Right lobe of liver (tissue), 6 donors: ENCODE measurements around the gene CLSTN1. TPM values are rescaled to one million over a fixed set of nuclear protein-coding genes. Genes with fewer than 3 reads are reported as not detected.
A peak's percentile ranks its signal among the peaks of the same experiment; 100 is the strongest.

Experiments
- ATAC-seq, 4 donors: fragments of 200-7000 bp; cut with Tn5 transposase; one replicate each; pipeline ENCODE4 v1.9.1; 2020; ENCODE audit warnings: mild to moderate bottlenecking in 4 of 4, moderate library complexity in 4 of 4
- DNase-seq, 3 donors: peaks; one replicate each; pipeline ENCODE4 v3.0.0-alpha.2; 2020
- H3K27ac ChIP-seq, 3 donors: fragments of 200-600 bp; one replicate each; pipeline ENCODE4 v1.8.0; 2022
- H3K27me3 ChIP-seq, 2 donors: fragments of 200-600 bp; one replicate each; pipeline ENCODE4 v1.8.0; 2022
- H3K36me3 ChIP-seq, 4 donors: fragments of 200-600 bp; sonication (generic) in 1 of 4; one replicate each; pipeline versions ENCODE4 v1.5.1 to v1.8.0; 2017 to 2022; ENCODE audit warnings: control low read depth in 1 of 4
- H3K4me1 ChIP-seq, 4 donors: fragments of 200-600 bp; sonication (generic) in 1 of 4; one replicate each; pipeline versions ENCODE4 v1.5.1 to v1.8.0; 2017 to 2022; ENCODE audit warnings: control low read depth in 1 of 4
- H3K4me3 ChIP-seq, 3 donors: fragments of 200-600 bp; one replicate each; pipeline ENCODE4 v1.8.0; 2022
- H3K9me3 ChIP-seq, 4 donors: fragments of 200-600 bp; sonication (generic) in 1 of 4; one replicate each; pipeline versions ENCODE4 v1.5.1 to v1.8.0; 2017 to 2022; ENCODE audit warnings: control low read depth in 1 of 4
- POLR2A ChIP-seq: fragments of 450-650 bp; IDR thresholded peaks from one replicate; pipeline ENCODE4 v1.6.1; 2017; ENCODE audit warnings: antibody characterized with exemption, mild to moderate bottlenecking
- WGBS: methylation state at CpG from one replicate; pipeline ENCODE4 v1.1.6; 2018; ENCODE audit warnings: low coverage, low lambda C conversion rate; ENCODE audit not compliant: insufficient coverage; ENCODE audit errors: missing lambda C conversion rate; 5-methylcytosine and 5-hydroxymethylcytosine counted together
- intact Hi-C, 2 donors: fragments of 100-400 bp; cut with DNase I; formaldehyde crosslinking; loops; one replicate each; pipeline versions ENCODE4 v1.11.2 to v1.14.1; 2022
- total RNA-seq, 6 experiments: library from RNA; depleted of rRNA in 2 of 6; stranded (reverse); fragments of >200 nt in 2 of 6; fragmentation: NEBNext Ultra II Directional in 3 of 6; extraction: Animal tissue kit (Norgen Biotek cat#: 25700) in 3 of 6; gene quantifications; one replicate each; pipeline versions ENCODE4 v1.1.0 to v1.2.4, GENCODE V29; 2016 to 2023
- TF ChIP-seq, protein P1 (sequence below), 4 donors: fragments of 200-600 bp in 3 of 4; fragments of 450-650 bp in 1 of 4; IDR thresholded peaks; one replicate each; pipeline versions ENCODE4 v1.5.1 to v1.8.0; 2016 to 2022; ENCODE audit warnings: antibody characterized with exemption in 4 of 4, mild to moderate bottlenecking in 2 of 4
- donor health status: DM: no; HTN: yes; CAD: no.
- donor health status: DM: no; HTN: no; CAD: no.
- donor health status: DM: no; HTN: no; CAD: no.
- donor health status: DM: no; HTN: yes; CAD: no.
- donor health status: DM: no; HTN: yes; CAD: no.

Gene CLSTN1
- total RNA-seq, 6 experiments from 2014 or later: 4.4 to 9.9 (median 8.3) TPM

DNA sequence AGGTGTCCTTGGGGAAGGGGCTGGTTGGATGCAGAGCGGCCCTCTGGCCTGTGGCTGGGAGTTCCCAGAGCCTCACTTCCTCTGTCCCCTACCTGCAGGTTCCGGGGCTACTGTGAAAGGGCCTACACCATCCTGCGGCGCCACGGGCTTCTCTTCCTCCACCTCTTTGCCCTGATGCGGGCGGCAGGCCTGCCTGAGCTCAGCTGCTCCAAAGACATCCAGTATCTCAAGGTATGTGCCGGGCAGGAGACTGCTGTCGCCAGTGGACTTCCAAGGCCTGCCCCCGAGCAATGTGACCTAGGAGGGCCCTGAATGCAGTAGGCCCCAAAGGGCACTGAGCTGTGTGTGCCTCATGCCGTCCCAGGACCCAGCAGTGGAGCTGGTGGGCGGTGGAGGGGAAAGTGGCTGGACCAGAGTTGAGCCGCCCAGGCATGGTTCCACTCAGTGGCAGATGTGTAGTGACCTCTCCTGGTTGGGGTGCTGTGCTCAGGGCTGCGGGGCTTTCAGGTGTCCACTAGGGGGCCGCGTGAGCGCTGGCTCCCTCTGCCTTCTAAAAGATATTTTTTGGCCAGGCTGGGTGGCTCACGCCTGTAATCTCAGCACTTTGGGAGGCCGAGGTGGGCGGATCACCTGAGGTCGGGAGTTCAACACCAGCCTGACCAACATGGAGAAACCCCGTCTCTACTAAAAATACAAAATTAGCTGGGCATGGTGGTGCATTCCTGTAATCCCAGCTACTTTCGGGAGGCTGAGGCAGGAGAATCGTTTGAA, 98.9 kb downstream of the CLSTN1 start:
- H3K36me3 ChIP-seq: peaks cover 0 to 5% (median 0%) of the 10 kb centered on the region in 4 donors
- DNase-seq: peak in 1 of 3 donors; percentile 67
- H3K4me1 ChIP-seq: no peaks in the 10 kb centered on the region
- WGBS: no CpG with 5 or more reads among the region's 24 CpGs
- no peak overlapping the region for H3K27ac ChIP-seq
- no peak overlapping the region for H3K4me3 ChIP-seq
- H3K27me3 ChIP-seq: no peaks in the 10 kb centered on the region
- intact Hi-C loops: no loop called here
- TF ChIP-seq, protein P1, sequence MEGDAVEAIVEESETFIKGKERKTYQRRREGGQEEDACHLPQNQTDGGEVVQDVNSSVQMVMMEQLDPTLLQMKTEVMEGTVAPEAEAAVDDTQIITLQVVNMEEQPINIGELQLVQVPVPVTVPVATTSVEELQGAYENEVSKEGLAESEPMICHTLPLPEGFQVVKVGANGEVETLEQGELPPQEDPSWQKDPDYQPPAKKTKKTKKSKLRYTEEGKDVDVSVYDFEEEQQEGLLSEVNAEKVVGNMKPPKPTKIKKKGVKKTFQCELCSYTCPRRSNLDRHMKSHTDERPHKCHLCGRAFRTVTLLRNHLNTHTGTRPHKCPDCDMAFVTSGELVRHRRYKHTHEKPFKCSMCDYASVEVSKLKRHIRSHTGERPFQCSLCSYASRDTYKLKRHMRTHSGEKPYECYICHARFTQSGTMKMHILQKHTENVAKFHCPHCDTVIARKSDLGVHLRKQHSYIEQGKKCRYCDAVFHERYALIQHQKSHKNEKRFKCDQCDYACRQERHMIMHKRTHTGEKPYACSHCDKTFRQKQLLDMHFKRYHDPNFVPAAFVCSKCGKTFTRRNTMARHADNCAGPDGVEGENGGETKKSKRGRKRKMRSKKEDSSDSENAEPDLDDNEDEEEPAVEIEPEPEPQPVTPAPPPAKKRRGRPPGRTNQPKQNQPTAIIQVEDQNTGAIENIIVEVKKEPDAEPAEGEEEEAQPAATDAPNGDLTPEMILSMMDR (IDR thresholded peaks at IDR 0.05): peak; percentile 69 to 80 (median 76)
- TF ChIP-seq POLR2A: no peak
- no peaks in the 10 kb centered on the region for H3K9me3 ChIP-seq
- ATAC-seq: peak; percentile 81 to 86 (median 86)

DNA sequence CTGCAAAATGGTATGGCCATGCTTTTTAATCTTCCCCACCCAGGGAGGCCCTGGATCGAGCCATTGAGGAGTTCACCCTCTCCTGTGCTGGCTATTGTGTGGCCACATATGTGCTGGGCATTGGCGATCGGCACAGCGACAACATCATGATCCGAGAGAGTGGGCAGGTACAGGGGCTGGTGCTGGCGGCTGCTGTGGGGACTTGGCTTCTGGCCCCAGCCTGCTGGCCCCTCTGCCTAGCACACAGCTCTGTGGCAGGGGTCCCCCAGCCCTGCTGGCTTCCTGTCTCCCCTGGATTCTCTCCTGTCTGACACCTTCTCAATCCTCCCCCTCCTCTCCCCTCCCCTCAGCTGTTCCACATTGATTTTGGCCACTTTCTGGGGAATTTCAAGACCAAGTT, 99.8 kb downstream of the CLSTN1 start:
- DNase-seq (no peak), ATAC-seq (no peak)
- no peak overlapping the region for H3K27ac ChIP-seq
- intact Hi-C loops: no loop called here
- no peak overlapping the region for H3K4me3 ChIP-seq
- peaks cover 0 to 5% (median 0%) of the 10 kb centered on the region in 4 donors for H3K36me3 ChIP-seq
- no peaks in the 10 kb centered on the region for H3K27me3 ChIP-seq
- H3K4me1 ChIP-seq: no peaks in the 10 kb centered on the region
- no peaks in the 10 kb centered on the region for H3K9me3 ChIP-seq
- no CpG with 5 or more reads among the region's 6 CpGs for WGBS
- TF ChIP-seq POLR2A: no peak
- TF ChIP-seq, protein P1 (IDR thresholded peaks at IDR 0.05): no peak

DNA sequence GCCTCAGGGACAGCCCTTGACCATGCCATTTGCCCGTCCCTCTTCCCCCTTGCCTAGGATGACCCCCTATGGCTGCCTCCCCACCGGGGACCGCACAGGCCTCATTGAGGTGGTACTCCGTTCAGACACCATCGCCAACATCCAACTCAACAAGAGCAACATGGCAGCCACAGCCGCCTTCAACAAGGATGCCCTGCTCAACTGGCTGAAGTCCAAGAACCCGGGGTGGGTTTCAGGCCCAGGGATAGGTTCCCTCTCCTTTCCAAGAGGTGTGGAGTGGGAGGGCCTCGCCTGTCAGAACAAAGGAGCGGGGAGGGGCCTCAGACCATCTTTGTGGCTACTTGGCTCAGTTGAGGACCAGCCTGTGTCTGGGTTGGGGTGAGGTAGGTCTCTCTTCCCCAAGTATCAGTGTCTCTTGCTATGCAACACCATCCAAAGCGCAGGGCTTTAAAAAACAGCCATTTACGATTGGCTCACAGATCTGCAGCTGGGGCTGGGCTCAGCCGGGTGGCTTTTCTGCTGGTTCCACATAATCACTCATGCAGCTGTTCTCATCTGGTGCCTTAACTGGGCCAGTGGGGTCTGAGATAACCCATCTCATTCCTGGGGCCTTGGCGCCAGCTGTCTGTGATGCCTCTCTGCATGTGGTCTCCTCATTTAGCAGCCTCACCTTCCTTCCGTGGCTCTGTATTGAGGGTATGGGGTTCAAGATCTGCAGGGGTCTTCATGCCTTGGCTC, 100.5 kb downstream of the CLSTN1 start:
- intact Hi-C loops: no loop called here
- Histone ChIP-seq H3K9me3 (no peaks in the 10 kb centered on the region), H3K4me3 (no peak overlapping the region), H3K36me3 (peaks cover 0 to 5% (median 0%) of the 10 kb centered on the region in 4 donors), H3K27ac (no peak overlapping the region), H3K27me3 (no peaks in the 10 kb centered on the region), H3K4me1 (no peaks in the 10 kb centered on the region)
- WGBS: 95% methylated on average over 4 of the region's 14 CpGs
- DNase-seq (no peak), ATAC-seq (no peak)
- TF ChIP-seq POLR2A: no peak
- TF ChIP-seq, protein P1 (IDR thresholded peaks at IDR 0.05): no peak

DNA sequence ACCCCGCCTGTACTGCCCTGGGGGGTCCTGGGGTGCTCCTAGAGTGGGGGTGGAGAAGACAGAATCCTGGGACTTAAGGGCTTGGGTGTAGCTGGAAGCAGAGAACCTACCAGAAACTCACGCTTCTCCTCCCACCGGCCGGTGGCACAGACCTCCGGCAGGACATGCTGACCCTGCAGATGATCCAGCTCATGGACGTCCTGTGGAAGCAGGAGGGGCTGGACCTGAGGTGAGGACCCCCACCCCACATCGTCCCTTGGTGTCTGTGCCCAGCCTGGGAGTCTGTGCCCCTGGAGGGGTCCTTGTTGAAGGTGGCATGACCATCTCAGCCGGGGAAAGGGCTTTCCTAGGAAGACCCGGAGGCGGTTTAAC, 101.4 kb downstream of the CLSTN1 start:
- 80% methylated on average over 1 of the region's 10 CpGs for WGBS

More for the DNA sequence above, 101.4 kb downstream of the CLSTN1 start:
- ATAC-seq (no peak), DNase-seq (no peak)
- Histone ChIP-seq H3K4me3 (no peak overlapping the region), H3K9me3 (no peaks in the 10 kb centered on the region), H3K27me3 (no peaks in the 10 kb centered on the region), H3K36me3 (peaks cover 0 to 5% (median 0%) of the 10 kb centered on the region in 4 donors), H3K4me1 (no peaks in the 10 kb centered on the region), H3K27ac (no peak overlapping the region)
- TF ChIP-seq, protein P1 (IDR thresholded peaks at IDR 0.05): no peak
- TF ChIP-seq POLR2A: no peak
- intact Hi-C loops: no loop called here
